WTC11 (cell line): ENCODE measurements around the gene P2RY11. TPM values are rescaled to one million over a fixed set of nuclear protein-coding genes. Genes with fewer than 3 reads are reported as not detected.

ENCODE experiments used
- ATAC-seq: fragments of 200-7000 bp; cut with Tn5 transposase; 2 replicates; pipeline ENCODE4 v1.10.0; 2021; ENCODE audit warnings: mild to moderate bottlenecking, moderate library complexity
- CTCF ChIA-PET: fragments of 300-600 bp; sonication (Branson Sonifier 250); formaldehyde crosslinking; loops from one replicate; lab custom pipeline; 2021; ENCODE audit warnings: antibody characterized with exemption; lab: Charles Lee
- POLR2A ChIA-PET: fragments of 350-600 bp; sonication (Branson Sonifier 250); formaldehyde crosslinking; loops from one replicate; lab custom pipeline; 2021; ENCODE audit warnings: antibody characterized with exemption; lab: Charles Lee
- DNase-seq: peaks from one replicate; pipeline ENCODE4 v3.0.0; 2021; ENCODE audit warnings: low spot score
- H3K27ac Mint-ChIP-seq: 2 replicates; pipeline ENCODE4 v1.8.0; 2021; ENCODE audit warnings: mixed read lengths
- H3K27me3 Mint-ChIP-seq: 2 replicates; pipeline ENCODE4 v1.8.0; 2021; ENCODE audit warnings: low read depth, mild to moderate bottlenecking, moderate library complexity, mixed read lengths
- H3K36me3 Mint-ChIP-seq: 2 replicates; pipeline ENCODE4 v1.8.0; 2021; ENCODE audit warnings: mixed read lengths
- H3K4me1 Mint-ChIP-seq: 2 replicates; pipeline ENCODE4 v1.8.0; 2022; ENCODE audit warnings: mixed read lengths
- H3K4me3 Mint-ChIP-seq: 2 replicates; pipeline ENCODE4 v1.8.0; 2021; ENCODE audit warnings: mild to moderate bottlenecking, moderate library complexity, mixed read lengths
- H3K9me3 Mint-ChIP-seq: 2 replicates; pipeline ENCODE4 v1.8.0; 2021; ENCODE audit warnings: mixed read lengths
- ETV6 ChIP-seq: sonication (generic); formaldehyde crosslinking; IDR thresholded peaks from 2 replicates; pipeline ENCODE4 v1.8.1; 2022; ENCODE audit warnings: mild to moderate bottlenecking, missing genetic modification reagents
- MXD4 ChIP-seq: fragments of 250-450 bp; sonication (Bioruptor Pico); IDR thresholded peaks from 2 replicates; pipeline ENCODE4 v1.8.0; 2021; ENCODE audit warnings: mild to moderate bottlenecking, moderate library complexity, borderline replicate concordance
- NFYB ChIP-seq: sonication (generic); formaldehyde crosslinking; conservative IDR thresholded peaks from 2 replicates; pipeline ENCODE4 v1.8.0; 2022; ENCODE audit warnings: low read depth, missing genetic modification reagents
- NR1H2 ChIP-seq: sonication (generic); formaldehyde crosslinking; IDR thresholded peaks from 2 replicates; pipeline ENCODE4 v1.9.0; 2021; ENCODE audit warnings: mild to moderate bottlenecking, moderate library complexity, missing genetic modification reagents
- ZNF263 ChIP-seq: sonication (generic); formaldehyde crosslinking; IDR thresholded peaks from 2 replicates; pipeline ENCODE4 v1.8.1; 2022; ENCODE audit warnings: low read depth, mild to moderate bottlenecking, moderate library complexity, missing genetic modification reagents
- ZNF317 ChIP-seq: sonication (generic); formaldehyde crosslinking; IDR thresholded peaks from 2 replicates; pipeline ENCODE4 v1.8.1; 2023; ENCODE audit warnings: low read depth, mild to moderate bottlenecking, moderate library complexity, missing genetic modification reagents, borderline replicate concordance
- total RNA-seq: library from RNA; stranded (reverse); gene quantifications from 3 replicates; pipeline ENCODE4 v1.2.3, GENCODE V29; 2021
- TF ChIP-seq, protein P1 (sequence below): fragments of 250-450 bp; sonication (Bioruptor Pico); conservative IDR thresholded peaks from 2 replicates; pipeline ENCODE4 v1.9.0; 2021; ENCODE audit warnings: mild to moderate bottlenecking
- TF ChIP-seq, protein P2 (sequence below): fragments of 200-600 bp; IDR thresholded peaks from 2 replicates; pipeline ENCODE4 v1.8.0; 2022; ENCODE audit warnings: antibody characterized with exemption
- TF ChIP-seq, protein P3 (sequence below): sonication (generic); formaldehyde crosslinking; IDR thresholded peaks from 2 replicates; pipeline ENCODE4 v1.8.1; 2023; ENCODE audit warnings: mild to moderate bottlenecking, missing genetic modification reagents
- TF ChIP-seq, protein P4 (sequence below): fragments of 250-450 bp; sonication (Bioruptor Pico); IDR thresholded peaks from 2 replicates; pipeline ENCODE4 v1.9.0; 2021; ENCODE audit warnings: mild to moderate bottlenecking, borderline replicate concordance
- TF ChIP-seq, protein P5 (sequence below): sonication (generic); formaldehyde crosslinking; conservative IDR thresholded peaks from 2 replicates; pipeline ENCODE4 v1.8.1; 2022; ENCODE audit warnings: mild to moderate bottlenecking, missing genetic modification reagents
- TF ChIP-seq, protein P6 (sequence below): sonication (generic); formaldehyde crosslinking; IDR thresholded peaks from 2 replicates; pipeline ENCODE4 v1.8.0; 2023; ENCODE audit warnings: missing genetic modification reagents, mild to moderate bottlenecking, borderline replicate concordance
- TF ChIP-seq, protein P7 (sequence below): sonication (generic); formaldehyde crosslinking; conservative IDR thresholded peaks from 2 replicates; pipeline ENCODE4 v1.8.1; 2023; ENCODE audit warnings: mild to moderate bottlenecking, low read depth, missing genetic modification reagents, moderate library complexity

P2RY11 gene
- total RNA-seq, 1 experiment from 2014 or later: 21.0 TPM

DNA sequence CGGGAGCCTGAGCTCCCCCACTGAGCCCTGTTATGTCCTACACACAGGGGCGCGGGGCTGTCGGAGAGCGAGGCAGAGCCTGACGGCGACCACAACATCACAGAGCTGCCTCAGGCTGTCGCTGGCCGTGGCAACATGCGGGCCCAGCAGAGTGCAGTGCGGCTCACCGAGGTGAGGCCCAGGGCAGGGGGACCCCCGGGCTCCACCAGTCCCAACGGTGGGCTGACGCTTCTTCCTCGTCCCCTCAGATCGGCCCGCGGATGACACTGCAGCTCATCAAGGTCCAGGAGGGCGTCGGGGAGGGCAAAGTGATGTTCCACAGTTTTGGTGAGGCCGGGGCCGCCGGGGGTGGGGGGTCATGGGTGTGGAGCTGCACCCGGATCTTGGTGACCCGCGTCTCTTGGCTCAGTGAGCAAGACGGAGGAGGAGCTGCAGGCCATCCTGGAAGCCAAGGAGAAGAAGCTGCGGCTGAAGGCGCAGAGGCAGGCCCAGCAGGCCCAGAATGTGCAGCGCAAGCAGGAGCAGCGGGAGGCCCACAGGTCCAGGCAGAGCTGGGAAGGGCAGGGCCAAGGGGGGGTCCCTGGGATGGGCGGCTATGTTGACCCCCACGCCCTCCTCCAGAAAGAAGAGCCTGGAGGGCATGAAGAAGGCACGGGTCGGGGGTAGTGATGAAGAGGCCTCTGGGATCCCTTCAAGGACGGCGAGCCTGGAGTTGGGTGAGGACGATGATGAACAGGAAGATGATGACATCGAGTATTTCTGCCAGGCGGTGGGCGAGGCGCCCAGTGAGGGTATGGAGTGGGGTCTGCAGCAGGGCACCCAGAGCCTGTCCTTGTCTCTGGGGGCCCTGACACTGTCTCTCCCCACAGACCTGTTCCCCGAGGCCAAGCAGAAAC, 1.2 kb upstream of the P2RY11 start:
- H3K9me3 Mint-ChIP-seq: no peaks in the 10 kb centered on the region
- peaks cover 38% of the 10 kb centered on the region for H3K36me3 Mint-ChIP-seq
- ChIA-PET CTCF (interaction anchor here (0.8 to 1.5 kb wide), 2 partner anchors 12 to 119 kb away, joined by 4 to 5 read pairs; no protein-coding TSS in a partner anchor), POLR2A (no interaction called here)
- ATAC-seq (no peak), DNase-seq (no peak)
- H3K4me1 Mint-ChIP-seq: peaks cover 17% of the 10 kb centered on the region
- no peak overlapping the region for H3K4me3 Mint-ChIP-seq
- no peaks in the 10 kb centered on the region for H3K27me3 Mint-ChIP-seq
- H3K27ac Mint-ChIP-seq: no peak overlapping the region
- TF ChIP-seq, protein P1, sequence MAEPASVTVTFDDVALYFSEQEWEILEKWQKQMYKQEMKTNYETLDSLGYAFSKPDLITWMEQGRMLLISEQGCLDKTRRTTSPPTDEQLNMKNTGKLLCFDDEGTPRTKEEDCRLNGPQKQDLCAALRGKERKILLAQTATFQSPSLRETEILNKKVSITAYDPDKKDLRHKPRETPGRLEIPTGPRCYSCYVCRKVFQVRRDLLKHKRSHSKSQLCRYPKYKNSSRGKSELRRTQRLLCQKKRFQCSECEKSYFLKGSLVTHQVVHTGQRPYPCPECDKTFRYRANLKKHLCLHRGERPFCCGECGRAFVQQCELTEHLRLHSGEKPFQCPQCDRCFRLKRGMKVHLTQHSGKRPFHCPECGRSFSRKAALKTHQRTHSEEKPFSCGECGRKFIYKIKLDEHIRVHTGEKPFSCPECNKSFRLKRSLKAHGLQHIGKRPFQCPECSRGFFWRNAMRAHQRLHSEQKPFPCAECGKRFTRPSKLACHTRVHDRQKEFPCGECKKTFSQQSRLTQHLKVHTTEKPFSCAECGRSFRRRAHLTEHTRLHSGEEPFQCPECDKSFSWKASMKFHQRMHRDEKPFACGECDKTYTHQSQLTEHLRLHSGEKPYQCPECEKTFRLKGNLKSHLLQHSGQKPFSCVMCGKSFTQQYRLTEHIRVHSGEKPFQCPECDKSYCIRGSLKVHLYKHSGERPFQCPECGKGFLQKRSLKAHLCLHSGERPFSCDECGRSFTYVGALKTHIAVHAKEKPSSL (CRISPR knock-in tag): no peak
- TF ChIP-seq NR1H2 (CRISPR knock-in tag): 0 out of 2 replicates have a peak, but pooled peaks have one; percentile 29
- TF ChIP-seq, protein P2, sequence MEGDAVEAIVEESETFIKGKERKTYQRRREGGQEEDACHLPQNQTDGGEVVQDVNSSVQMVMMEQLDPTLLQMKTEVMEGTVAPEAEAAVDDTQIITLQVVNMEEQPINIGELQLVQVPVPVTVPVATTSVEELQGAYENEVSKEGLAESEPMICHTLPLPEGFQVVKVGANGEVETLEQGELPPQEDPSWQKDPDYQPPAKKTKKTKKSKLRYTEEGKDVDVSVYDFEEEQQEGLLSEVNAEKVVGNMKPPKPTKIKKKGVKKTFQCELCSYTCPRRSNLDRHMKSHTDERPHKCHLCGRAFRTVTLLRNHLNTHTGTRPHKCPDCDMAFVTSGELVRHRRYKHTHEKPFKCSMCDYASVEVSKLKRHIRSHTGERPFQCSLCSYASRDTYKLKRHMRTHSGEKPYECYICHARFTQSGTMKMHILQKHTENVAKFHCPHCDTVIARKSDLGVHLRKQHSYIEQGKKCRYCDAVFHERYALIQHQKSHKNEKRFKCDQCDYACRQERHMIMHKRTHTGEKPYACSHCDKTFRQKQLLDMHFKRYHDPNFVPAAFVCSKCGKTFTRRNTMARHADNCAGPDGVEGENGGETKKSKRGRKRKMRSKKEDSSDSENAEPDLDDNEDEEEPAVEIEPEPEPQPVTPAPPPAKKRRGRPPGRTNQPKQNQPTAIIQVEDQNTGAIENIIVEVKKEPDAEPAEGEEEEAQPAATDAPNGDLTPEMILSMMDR: no peak
- TF ChIP-seq MXD4 (CRISPR knock-in tag): no peak
- TF ChIP-seq, protein P3, sequence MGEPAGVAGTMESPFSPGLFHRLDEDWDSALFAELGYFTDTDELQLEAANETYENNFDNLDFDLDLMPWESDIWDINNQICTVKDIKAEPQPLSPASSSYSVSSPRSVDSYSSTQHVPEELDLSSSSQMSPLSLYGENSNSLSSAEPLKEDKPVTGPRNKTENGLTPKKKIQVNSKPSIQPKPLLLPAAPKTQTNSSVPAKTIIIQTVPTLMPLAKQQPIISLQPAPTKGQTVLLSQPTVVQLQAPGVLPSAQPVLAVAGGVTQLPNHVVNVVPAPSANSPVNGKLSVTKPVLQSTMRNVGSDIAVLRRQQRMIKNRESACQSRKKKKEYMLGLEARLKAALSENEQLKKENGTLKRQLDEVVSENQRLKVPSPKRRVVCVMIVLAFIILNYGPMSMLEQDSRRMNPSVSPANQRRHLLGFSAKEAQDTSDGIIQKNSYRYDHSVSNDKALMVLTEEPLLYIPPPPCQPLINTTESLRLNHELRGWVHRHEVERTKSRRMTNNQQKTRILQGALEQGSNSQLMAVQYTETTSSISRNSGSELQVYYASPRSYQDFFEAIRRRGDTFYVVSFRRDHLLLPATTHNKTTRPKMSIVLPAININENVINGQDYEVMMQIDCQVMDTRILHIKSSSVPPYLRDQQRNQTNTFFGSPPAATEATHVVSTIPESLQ (CRISPR knock-in tag): no peak
- TF ChIP-seq, protein P4, sequence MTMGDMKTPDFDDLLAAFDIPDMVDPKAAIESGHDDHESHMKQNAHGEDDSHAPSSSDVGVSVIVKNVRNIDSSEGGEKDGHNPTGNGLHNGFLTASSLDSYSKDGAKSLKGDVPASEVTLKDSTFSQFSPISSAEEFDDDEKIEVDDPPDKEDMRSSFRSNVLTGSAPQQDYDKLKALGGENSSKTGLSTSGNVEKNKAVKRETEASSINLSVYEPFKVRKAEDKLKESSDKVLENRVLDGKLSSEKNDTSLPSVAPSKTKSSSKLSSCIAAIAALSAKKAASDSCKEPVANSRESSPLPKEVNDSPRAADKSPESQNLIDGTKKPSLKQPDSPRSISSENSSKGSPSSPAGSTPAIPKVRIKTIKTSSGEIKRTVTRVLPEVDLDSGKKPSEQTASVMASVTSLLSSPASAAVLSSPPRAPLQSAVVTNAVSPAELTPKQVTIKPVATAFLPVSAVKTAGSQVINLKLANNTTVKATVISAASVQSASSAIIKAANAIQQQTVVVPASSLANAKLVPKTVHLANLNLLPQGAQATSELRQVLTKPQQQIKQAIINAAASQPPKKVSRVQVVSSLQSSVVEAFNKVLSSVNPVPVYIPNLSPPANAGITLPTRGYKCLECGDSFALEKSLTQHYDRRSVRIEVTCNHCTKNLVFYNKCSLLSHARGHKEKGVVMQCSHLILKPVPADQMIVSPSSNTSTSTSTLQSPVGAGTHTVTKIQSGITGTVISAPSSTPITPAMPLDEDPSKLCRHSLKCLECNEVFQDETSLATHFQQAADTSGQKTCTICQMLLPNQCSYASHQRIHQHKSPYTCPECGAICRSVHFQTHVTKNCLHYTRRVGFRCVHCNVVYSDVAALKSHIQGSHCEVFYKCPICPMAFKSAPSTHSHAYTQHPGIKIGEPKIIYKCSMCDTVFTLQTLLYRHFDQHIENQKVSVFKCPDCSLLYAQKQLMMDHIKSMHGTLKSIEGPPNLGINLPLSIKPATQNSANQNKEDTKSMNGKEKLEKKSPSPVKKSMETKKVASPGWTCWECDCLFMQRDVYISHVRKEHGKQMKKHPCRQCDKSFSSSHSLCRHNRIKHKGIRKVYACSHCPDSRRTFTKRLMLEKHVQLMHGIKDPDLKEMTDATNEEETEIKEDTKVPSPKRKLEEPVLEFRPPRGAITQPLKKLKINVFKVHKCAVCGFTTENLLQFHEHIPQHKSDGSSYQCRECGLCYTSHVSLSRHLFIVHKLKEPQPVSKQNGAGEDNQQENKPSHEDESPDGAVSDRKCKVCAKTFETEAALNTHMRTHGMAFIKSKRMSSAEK (CRISPR knock-in tag): no peak
- TF ChIP-seq, protein P5, sequence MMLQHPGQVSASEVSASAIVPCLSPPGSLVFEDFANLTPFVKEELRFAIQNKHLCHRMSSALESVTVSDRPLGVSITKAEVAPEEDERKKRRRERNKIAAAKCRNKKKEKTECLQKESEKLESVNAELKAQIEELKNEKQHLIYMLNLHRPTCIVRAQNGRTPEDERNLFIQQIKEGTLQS (CRISPR knock-in tag): no peak

DNA sequence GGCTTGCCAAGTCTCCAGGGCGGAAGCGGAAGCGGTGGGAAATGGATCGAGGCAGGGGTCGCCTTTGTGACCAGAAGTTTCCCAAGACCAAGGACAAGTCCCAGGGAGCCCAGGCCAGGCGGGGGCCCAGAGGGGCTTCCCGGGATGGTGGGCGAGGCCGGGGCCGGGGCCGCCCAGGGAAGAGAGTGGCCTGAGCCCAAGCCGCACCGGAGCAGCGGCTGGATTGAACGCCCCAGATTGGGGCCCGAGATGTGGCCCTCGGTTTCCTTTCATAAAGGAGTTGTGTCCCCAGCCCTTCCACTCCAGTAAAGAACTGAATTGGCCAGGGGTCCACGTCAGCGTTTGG, 548 bp upstream of the P2RY11 start:
- Mint-ChIP-seq H3K4me1 (peaks cover 17% of the 10 kb centered on the region), H3K36me3 (peaks cover 39% of the 10 kb centered on the region), H3K27ac (no peak overlapping the region), H3K9me3 (no peaks in the 10 kb centered on the region), H3K27me3 (no peaks in the 10 kb centered on the region), H3K4me3 (no peak overlapping the region)
- ChIA-PET POLR2A (no interaction called here), CTCF (no interaction called here)
- ATAC-seq (no peak), DNase-seq (no peak)
- TF ChIP-seq ZNF317: no peak
- no peak for TF ChIP-seq ETV6 (CRISPR knock-in tag)
- TF ChIP-seq, protein P5 (CRISPR knock-in tag): no peak
- TF ChIP-seq, protein P6, sequence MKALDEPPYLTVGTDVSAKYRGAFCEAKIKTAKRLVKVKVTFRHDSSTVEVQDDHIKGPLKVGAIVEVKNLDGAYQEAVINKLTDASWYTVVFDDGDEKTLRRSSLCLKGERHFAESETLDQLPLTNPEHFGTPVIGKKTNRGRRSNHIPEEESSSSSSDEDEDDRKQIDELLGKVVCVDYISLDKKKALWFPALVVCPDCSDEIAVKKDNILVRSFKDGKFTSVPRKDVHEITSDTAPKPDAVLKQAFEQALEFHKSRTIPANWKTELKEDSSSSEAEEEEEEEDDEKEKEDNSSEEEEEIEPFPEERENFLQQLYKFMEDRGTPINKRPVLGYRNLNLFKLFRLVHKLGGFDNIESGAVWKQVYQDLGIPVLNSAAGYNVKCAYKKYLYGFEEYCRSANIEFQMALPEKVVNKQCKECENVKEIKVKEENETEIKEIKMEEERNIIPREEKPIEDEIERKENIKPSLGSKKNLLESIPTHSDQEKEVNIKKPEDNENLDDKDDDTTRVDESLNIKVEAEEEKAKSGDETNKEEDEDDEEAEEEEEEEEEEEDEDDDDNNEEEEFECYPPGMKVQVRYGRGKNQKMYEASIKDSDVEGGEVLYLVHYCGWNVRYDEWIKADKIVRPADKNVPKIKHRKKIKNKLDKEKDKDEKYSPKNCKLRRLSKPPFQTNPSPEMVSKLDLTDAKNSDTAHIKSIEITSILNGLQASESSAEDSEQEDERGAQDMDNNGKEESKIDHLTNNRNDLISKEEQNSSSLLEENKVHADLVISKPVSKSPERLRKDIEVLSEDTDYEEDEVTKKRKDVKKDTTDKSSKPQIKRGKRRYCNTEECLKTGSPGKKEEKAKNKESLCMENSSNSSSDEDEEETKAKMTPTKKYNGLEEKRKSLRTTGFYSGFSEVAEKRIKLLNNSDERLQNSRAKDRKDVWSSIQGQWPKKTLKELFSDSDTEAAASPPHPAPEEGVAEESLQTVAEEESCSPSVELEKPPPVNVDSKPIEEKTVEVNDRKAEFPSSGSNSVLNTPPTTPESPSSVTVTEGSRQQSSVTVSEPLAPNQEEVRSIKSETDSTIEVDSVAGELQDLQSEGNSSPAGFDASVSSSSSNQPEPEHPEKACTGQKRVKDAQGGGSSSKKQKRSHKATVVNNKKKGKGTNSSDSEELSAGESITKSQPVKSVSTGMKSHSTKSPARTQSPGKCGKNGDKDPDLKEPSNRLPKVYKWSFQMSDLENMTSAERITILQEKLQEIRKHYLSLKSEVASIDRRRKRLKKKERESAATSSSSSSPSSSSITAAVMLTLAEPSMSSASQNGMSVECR: no peak
- TF ChIP-seq NFYB (CRISPR knock-in tag): no peak
- TF ChIP-seq, protein P7, sequence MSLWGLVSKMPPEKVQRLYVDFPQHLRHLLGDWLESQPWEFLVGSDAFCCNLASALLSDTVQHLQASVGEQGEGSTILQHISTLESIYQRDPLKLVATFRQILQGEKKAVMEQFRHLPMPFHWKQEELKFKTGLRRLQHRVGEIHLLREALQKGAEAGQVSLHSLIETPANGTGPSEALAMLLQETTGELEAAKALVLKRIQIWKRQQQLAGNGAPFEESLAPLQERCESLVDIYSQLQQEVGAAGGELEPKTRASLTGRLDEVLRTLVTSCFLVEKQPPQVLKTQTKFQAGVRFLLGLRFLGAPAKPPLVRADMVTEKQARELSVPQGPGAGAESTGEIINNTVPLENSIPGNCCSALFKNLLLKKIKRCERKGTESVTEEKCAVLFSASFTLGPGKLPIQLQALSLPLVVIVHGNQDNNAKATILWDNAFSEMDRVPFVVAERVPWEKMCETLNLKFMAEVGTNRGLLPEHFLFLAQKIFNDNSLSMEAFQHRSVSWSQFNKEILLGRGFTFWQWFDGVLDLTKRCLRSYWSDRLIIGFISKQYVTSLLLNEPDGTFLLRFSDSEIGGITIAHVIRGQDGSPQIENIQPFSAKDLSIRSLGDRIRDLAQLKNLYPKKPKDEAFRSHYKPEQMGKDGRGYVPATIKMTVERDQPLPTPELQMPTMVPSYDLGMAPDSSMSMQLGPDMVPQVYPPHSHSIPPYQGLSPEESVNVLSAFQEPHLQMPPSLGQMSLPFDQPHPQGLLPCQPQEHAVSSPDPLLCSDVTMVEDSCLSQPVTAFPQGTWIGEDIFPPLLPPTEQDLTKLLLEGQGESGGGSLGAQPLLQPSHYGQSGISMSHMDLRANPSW (CRISPR knock-in tag): no peak
- no peak for TF ChIP-seq ZNF263 (CRISPR knock-in tag)
